GM18951 (cell line): Measurements from ENCODE around the gene EXD3.
"Not testable (repeated sequence)": the region's sequence is repeated elsewhere in the genome, so short reads cannot be mapped to it uniquely, and the experiment has no call there.

Source experiments
- POLR2A ChIP-seq: IDR thresholded peaks from 4 replicates; pipeline ENCODE4 v1.6.1; 2011; ENCODE audit warnings: mild to moderate bottlenecking; ENCODE audit not compliant: insufficient read length, insufficient read depth; ENCODE audit errors: extremely low read depth
- in situ Hi-C: fragments of 300-500 bp; cut with MboI; formaldehyde crosslinking; loops from one replicate; pipeline ENCODE4 v1.12.0; 2022; ENCODE audit warnings: low sequenced_read_pairs, mixed read lengths, inconsistent platforms; ENCODE audit not compliant: unreplicated experiment

Gene EXD3, protein sequence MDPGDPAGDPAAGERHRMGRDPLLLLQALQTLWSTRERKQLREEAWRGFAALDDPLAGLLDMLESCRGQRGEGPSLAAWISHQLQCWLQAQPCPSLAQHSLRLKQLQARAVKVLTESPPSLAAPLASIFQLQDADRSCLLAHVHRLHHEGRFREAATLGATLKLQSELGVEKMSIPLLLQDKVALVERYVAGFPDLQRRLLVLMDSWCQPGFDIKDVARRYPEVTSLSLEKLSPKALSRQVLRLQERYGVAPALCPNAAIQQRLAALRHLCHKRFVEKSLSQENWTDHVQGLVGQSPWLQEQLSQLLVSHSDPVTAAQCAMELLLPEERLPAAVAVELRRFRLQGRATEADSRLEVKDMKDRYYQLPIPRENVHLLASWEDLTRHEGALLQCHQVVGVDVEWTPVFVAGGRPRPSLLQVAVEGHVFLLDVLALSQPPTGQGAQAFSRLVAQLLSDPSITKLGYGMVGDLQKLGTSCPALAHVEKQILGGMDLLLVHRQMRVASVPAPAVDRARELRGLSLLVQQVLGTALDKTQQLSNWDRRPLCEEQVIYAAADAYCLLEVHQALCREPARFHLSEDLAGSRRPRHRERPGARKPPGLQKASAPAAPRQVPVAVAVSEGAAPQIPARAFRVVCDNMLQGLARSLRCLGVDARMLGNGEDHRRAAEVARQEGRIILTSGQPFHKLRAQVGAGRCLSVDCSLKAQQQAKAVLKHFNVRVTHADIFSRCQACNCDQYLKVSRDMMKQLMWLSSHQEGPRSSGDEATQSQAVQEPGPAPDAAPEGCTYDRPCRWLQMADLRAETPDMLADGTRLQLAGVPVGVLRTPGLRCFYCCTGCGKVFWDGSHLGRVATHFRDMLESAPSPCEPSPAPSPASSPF

DNA sequence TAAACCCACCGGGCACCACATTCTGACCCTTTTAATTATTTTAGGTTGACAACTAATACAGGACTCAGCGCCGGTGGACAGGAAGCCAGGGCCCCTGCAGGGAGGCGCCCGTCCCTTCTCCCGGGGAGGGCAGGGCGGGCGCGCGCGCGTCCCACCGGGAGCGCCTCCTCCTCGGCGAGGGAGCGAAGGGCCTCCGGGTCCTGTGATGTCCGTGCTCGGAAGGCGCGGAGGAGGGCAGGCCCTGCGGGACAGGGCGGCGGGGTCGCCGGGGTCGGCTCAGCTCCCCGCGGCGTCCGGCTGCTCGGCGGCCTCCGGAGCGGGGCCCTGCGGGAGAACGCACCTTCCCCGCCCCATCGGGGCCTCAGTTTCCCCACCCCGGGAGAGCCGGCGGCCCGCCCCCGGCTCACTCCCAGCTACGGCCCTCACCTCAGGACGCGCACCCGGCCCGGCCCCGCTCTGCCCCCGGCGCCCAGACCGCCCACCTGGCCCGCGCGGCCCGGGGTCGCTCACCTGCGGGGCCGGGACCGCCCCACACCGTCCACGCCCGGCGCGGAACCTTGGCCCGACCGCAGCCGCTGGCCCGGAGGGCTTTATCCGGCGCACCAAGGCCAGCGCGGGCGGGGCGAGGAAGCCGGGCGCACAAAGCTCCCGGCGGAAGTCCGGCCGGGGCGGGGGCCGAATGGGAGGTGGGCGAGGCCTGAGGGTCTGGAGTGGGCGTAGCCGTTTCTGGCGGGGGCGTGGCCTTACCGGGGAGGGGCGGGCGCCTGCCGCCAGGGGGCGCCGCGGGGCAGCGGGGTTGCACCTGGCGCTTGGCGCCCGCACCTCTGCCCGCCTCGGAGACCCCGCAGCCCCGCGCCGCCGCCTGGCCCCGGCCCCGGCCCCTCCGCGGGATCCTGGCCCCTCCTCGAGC, at the start of gene EXD3, which contains the start of gene NOXA1:
EXD3 (minus strand) TSS at position 559 of the 910 bp plus-strand sequence. CDS start 27,805 bp downstream, outside the sequence.
NOXA1 (plus strand) TSS at position 790 of the 910 bp plus-strand sequence. CDS start 137 bp downstream, outside the sequence.
- TF ChIP-seq POLR2A: peak; percentile 70
- in situ Hi-C loops: no loop called here

GRCh38 chr9:137470785-137471184, 47.8 kb upstream of the EXD3 start:
- TF ChIP-seq POLR2A: no peak
- in situ Hi-C loops: no loop called here

DNA sequence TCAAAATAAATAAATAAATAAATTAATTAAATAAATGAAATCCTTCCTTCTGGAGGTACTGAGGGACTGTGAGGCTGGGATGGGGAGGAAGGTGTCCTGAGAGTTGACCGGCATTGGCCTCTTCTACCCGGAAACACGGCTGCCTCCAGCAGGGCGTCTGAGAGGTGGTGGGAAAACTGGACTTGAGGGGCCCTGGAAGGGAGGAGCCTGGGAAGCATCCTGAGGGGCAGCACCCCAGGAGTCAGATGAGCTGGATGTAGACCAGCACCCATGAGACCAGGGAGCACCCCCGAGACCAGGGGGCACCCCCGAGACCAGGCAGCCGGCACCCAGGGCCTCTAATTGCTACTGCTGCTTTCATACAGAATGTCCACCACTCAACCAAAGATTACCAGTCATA, 44.9 kb upstream of the EXD3 start:
- no peak for TF ChIP-seq POLR2A
- in situ Hi-C loops: no loop called here

DNA sequence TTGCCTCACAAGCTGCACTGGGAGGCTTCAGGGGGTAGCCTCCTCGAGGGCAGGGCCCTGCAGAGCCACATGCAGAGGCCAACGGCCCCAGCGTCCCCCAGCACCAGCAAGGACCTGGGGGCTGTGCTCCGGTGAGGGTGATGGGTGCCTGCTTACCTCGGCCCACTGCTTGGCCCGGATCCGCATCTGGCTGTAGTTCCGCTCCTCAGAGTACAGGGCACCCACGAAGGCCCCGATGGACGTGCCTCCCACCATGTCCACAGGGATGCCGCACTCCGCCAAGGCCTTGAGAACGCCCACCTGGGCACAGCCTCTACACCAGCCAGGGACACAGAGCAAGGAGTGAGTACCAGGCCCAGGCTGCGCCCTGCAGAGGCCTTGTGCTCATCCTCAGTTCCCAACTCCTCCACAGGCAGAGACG, 44.2 kb upstream of the EXD3 start:
- in situ Hi-C loops: no loop called here

GRCh38 chr9:137466389-137467085, 43.6 kb upstream of the EXD3 start:
- in situ Hi-C loops: not testable (repeated sequence)

More for the DNA sequence above, 44.2 kb upstream of the EXD3 start:
- no peak for TF ChIP-seq POLR2A

- in situ Hi-C loops: no loop called here
Observed at GRCh38 chr9:137465720-137466388, 42.9 kb upstream of the EXD3 start.

GRCh38 chr9:137465000-137465719, 42.2 kb upstream of the EXD3 start:
- in situ Hi-C loops: no loop called here
- no peak for TF ChIP-seq POLR2A

More at GRCh38 chr9:137465720-137466388, 42.9 kb upstream of the EXD3 start:
- TF ChIP-seq POLR2A: no peak

GRCh38 chr9:137464291-137464999, 41.5 kb upstream of the EXD3 start:
- TF ChIP-seq POLR2A: no peak
- in situ Hi-C loops: no loop called here

DNA sequence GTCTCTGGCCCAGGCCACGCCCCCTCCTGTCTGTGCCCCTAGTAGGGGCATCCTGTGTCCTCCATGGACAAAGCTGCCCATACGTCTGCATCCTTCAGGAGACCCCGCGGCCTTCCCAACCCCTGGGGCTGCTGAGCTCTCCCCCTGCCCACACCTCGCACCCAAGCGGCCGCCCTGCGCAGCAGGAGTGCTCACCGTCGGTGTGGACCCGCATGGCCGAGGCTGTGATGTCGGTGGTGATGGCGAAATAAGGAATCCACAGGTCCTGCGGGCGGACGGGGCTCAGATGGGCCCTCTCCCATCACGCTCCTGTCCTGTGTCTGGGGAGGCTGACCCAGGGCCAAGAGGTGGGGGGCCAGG, 40.9 kb upstream of the EXD3 start:
- in situ Hi-C loops: no loop called here

More for the DNA sequence above, 40.9 kb upstream of the EXD3 start:
- no peak for TF ChIP-seq POLR2A
